Neural cell (in vitro differentiated cells): ENCODE data around the gene FNDC8.

Source experiments
- CTCF ChIP-seq: fragments of 450-650 bp; IDR thresholded peaks from 2 replicates; pipeline ENCODE4 v1.5.1; 2014; ENCODE audit warnings: antibody characterized with exemption, mild to moderate bottlenecking, moderate library complexity; ENCODE audit not compliant: poor library complexity, severe bottlenecking
- EP300 ChIP-seq: fragments of 450-650 bp; conservative IDR thresholded peaks from 2 replicates; pipeline ENCODE4 v1.6.1; 2014; ENCODE audit warnings: antibody characterized with exemption, mild to moderate bottlenecking, moderate library complexity; ENCODE audit not compliant: poor library complexity, severe bottlenecking
- EZH2 ChIP-seq: fragments of 200-600, 300-800 bp; shearing (Covaris generic), sonication (generic); IDR thresholded peaks from 2 replicates; pipeline ENCODE4 v1.6.1; 2014; ENCODE audit warnings: antibody characterized with exemption, low read length, borderline replicate concordance, mild to moderate bottlenecking; ENCODE audit not compliant: insufficient read depth, poor library complexity, severe bottlenecking
- MXI1 ChIP-seq: fragments of 450-650 bp; conservative IDR thresholded peaks from 2 replicates; pipeline ENCODE4 v1.6.1; 2014; ENCODE audit warnings: antibody characterized with exemption, mild to moderate bottlenecking; ENCODE audit not compliant: poor library complexity, severe bottlenecking
- POLR2AphosphoS5 ChIP-seq: IDR thresholded peaks from 2 replicates; pipeline ENCODE4 v1.6.1; 2012
- RAD21 ChIP-seq: fragments of 450-650 bp; conservative IDR thresholded peaks from 2 replicates; pipeline ENCODE4 v1.6.1; 2014; ENCODE audit warnings: antibody characterized with exemption, mild to moderate bottlenecking, moderate library complexity
- REST ChIP-seq: IDR thresholded peaks from 2 replicates; pipeline ENCODE4 v1.6.1; 2012; ENCODE audit warnings: borderline replicate concordance
- SMC3 ChIP-seq: fragments of 450-650 bp; conservative IDR thresholded peaks from 2 replicates; pipeline ENCODE4 v1.6.1; 2014; ENCODE audit warnings: antibody characterized with exemption, mild to moderate bottlenecking, moderate library complexity; ENCODE audit not compliant: poor library complexity
- TAF1 ChIP-seq: IDR thresholded peaks from 2 replicates; pipeline ENCODE4 v1.6.1; 2012; ENCODE audit warnings: low read depth

GRCh38 chr17:35152421-35153140, 31.2 kb downstream of the FNDC8 start:
- TF ChIP-seq CTCF (no peak), SMC3 (no peak), MXI1 (no peak), EP300 (no peak), POLR2AphosphoS5 (no peak), EZH2 (no peak), REST (no peak), TAF1 (no peak), RAD21 (no peak)
